Measurements from ENCODE around the gene SLIT3. TPM values are rescaled to one million over a fixed set of nuclear protein-coding genes. Genes with fewer than 3 reads are reported as not detected.

SLIT3 gene
- total and polyA plus RNA-seq, 2 donors from 2014 or later = 14.5 to 54.1 TPM

DNA sequence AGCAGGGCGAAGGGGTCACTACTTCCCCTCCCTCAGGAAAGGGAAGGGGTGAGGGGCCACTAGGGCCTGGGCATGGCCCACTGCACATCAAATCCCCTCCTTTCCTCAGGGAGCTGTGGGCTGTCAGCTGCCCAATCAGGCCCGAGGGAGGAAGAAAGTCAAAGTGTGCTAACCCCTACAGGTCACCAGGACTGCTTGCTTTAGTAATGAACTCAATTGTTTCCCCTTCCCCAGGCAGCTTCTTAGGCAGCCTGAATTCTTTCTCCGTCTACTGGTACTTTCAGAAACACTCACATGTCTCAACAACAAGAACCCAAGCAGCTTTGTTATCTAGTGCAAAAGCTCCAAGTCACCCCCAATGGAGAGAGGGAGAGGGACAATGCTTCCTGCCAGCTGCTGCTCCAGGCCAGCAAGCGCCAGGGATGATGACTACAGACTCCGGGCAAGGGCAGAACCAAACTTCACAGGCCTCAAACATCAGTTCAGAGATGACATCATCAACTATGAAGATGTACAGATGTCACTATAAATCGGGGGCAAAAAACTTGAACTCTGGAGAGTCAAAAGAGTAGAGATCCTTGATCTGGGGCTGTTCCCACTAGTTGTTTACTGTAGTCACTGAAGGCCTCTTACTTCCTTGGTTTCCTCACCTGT, 100.7 kb downstream of the SLIT3 start:
- intact Hi-C loops (cut with DNase I) = no loop called here
- peaks cover 0 to 4% (median 0%) of the 10 kb centered on the region in 3 donors for H3K9me3 ChIP-seq (ENCODE audit: control insufficient read depth in 2 of 3, insufficient read depth in 1 of 3, low read length in 3 of 3)
- no peaks in the 10 kb centered on the region for H3K36me3 ChIP-seq (ENCODE audit: control insufficient read depth in 2 of 3, insufficient read depth in 3 of 3, low read length in 3 of 3)
- no peak overlapping the region for H3K27ac ChIP-seq (ENCODE audit: low read depth in 2 of 2, low read length in 2 of 2)
- no peak for DNase-seq
- H3K4me1 ChIP-seq (ENCODE audit: control insufficient read depth in 2 of 3, insufficient read depth in 2 of 3, low read depth in 1 of 3, low read length in 3 of 3) = no peaks in the 10 kb centered on the region
- H3K4me3 ChIP-seq (ENCODE audit: low read length in 3 of 3) = no peak overlapping the region
- TF ChIP-seq, protein P1, sequence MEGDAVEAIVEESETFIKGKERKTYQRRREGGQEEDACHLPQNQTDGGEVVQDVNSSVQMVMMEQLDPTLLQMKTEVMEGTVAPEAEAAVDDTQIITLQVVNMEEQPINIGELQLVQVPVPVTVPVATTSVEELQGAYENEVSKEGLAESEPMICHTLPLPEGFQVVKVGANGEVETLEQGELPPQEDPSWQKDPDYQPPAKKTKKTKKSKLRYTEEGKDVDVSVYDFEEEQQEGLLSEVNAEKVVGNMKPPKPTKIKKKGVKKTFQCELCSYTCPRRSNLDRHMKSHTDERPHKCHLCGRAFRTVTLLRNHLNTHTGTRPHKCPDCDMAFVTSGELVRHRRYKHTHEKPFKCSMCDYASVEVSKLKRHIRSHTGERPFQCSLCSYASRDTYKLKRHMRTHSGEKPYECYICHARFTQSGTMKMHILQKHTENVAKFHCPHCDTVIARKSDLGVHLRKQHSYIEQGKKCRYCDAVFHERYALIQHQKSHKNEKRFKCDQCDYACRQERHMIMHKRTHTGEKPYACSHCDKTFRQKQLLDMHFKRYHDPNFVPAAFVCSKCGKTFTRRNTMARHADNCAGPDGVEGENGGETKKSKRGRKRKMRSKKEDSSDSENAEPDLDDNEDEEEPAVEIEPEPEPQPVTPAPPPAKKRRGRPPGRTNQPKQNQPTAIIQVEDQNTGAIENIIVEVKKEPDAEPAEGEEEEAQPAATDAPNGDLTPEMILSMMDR (IDR thresholded peaks at IDR 0.05; ENCODE audit: borderline replicate concordance, extremely low read depth, insufficient read depth) = no peak
- no peak for FAIRE-seq
- no peaks in the 10 kb centered on the region for H3K27me3 ChIP-seq (ENCODE audit: control insufficient read depth, insufficient read depth, low read length)
- H3K9ac ChIP-seq (ENCODE audit: low read length in 3 of 3) = no peak overlapping the region

DNA sequence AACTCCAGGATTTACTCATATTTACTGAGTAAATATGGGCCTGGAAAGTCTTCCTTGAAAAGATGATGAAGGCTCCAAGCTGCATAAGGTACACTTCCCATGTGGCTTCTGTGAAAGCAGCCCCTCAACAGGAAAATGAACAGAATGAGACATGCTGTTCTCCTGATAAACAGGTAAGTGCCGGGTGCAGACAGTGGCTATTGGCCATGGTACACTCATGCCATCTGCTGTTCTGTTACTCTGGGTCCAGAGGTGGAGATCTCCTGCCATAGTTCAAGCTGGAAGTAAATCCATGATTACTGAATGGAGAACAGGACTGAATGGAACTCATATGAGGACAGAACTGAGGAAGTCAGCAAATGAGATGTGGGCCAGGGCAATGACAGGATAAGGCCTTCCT, 103.6 kb downstream of the SLIT3 start:
- intact Hi-C loops (cut with DNase I) = no loop called here
- FAIRE-seq = no peak

DNA sequence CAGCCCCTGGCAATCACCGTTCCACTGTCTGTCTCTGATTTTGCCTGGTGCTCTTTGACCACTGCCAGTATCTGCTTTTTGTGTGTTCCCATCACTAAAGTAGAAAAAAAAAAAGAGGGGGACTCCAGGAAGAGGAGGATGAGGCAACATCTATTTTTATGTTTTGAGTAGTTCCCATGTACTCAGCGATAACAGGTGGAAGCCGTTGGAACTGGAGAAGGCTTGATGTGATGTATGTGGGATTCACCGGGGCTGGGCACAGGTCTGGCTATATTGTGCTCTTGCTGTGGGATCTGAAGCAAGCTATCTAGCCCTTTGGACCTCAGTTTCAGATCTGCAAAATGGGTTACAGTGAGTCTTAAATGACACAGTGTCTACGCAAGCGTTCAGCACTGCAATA, 104.9 kb downstream of the SLIT3 start:
- intact Hi-C loops (cut with DNase I) = no loop called here

More for the DNA sequence above, 103.6 kb downstream of the SLIT3 start:
- Histone ChIP-seq H3K9me3 (ENCODE audit: control insufficient read depth in 2 of 3, insufficient read depth in 1 of 3, low read length in 3 of 3) (peaks cover 0 to 4% (median 0%) of the 10 kb centered on the region in 3 donors), H3K4me3 (ENCODE audit: low read length in 3 of 3) (no peak overlapping the region), H3K27ac (ENCODE audit: low read depth in 2 of 2, low read length in 2 of 2) (no peak overlapping the region), H3K4me1 (ENCODE audit: control insufficient read depth in 2 of 3, insufficient read depth in 2 of 3, low read depth in 1 of 3, low read length in 3 of 3) (no peaks in the 10 kb centered on the region), H3K36me3 (ENCODE audit: control insufficient read depth in 2 of 3, insufficient read depth in 3 of 3, low read length in 3 of 3) (no peaks in the 10 kb centered on the region), H3K27me3 (ENCODE audit: control insufficient read depth, insufficient read depth, low read length) (no peaks in the 10 kb centered on the region), H3K9ac (ENCODE audit: low read length in 3 of 3) (no peak overlapping the region)
- peak in 3 of 5 donors; percentile 17 to 24 (median 22) for DNase-seq
- TF ChIP-seq, protein P1 (IDR thresholded peaks at IDR 0.05; ENCODE audit: borderline replicate concordance, extremely low read depth, insufficient read depth) = peak; percentile 66

More for the DNA sequence above, 104.9 kb downstream of the SLIT3 start:
- Histone ChIP-seq H3K9me3 (ENCODE audit: control insufficient read depth in 2 of 3, insufficient read depth in 1 of 3, low read length in 3 of 3) (no peaks in the 10 kb centered on the region), H3K4me3 (ENCODE audit: low read length in 3 of 3) (no peak overlapping the region), H3K27ac (ENCODE audit: low read depth in 2 of 2, low read length in 2 of 2) (no peak overlapping the region), H3K4me1 (ENCODE audit: control insufficient read depth in 2 of 3, insufficient read depth in 2 of 3, low read depth in 1 of 3, low read length in 3 of 3) (no peaks in the 10 kb centered on the region), H3K36me3 (ENCODE audit: control insufficient read depth in 2 of 3, insufficient read depth in 3 of 3, low read length in 3 of 3) (no peaks in the 10 kb centered on the region), H3K9ac (ENCODE audit: low read length in 3 of 3) (no peak overlapping the region), H3K27me3 (ENCODE audit: control insufficient read depth, insufficient read depth, low read length) (no peaks in the 10 kb centered on the region)
- TF ChIP-seq, protein P1 (IDR thresholded peaks at IDR 0.05; ENCODE audit: borderline replicate concordance, extremely low read depth, insufficient read depth) = no peak
- DNase-seq = no peak
- FAIRE-seq = no peak
